ENCODE data around the gene NAV2. TPM values are rescaled to one million over a fixed set of nuclear protein-coding genes. Genes with fewer than 3 reads are reported as not detected.

The NAV2 gene
- polyA plus RNA-seq, 1 donor (not counting 4 experiments of a cell fraction or from before 2014, with no cell fraction given) = 4.0 TPM

GRCh38 chr11:20000022-20000350 is 287.3 kb downstream of the NAV2 start:
- peaks cover 18% of the 10 kb centered on the region for H3K4me1 ChIP-seq (ENCODE audit: control insufficient read depth, extremely low read depth, insufficient read depth, low read length)

GRCh38 chr11:20000351-20001134 is 287.9 kb downstream of the NAV2 start:
- H3K79me2 ChIP-seq (ENCODE audit: control insufficient read depth, insufficient read depth, low read length) = no peaks in the 10 kb centered on the region
- no peaks in the 10 kb centered on the region for H4K20me1 ChIP-seq (ENCODE audit: control insufficient read depth, extremely low read depth, insufficient read depth, low read length)
- H3K27ac ChIP-seq (ENCODE audit: control insufficient read depth, insufficient read depth, low read length) = no peak overlapping the region
- H2AFZ ChIP-seq (ENCODE audit: control insufficient read depth, low read length) = no peak overlapping the region
- H3K4me2 ChIP-seq (ENCODE audit: control insufficient read depth, extremely low read depth, insufficient read depth, low read depth, low read length) = no peak overlapping the region
- no peak overlapping the region for H3K4me3 ChIP-seq (ENCODE audit: control insufficient read depth in 2 of 3, extremely low read depth in 1 of 3, insufficient read depth in 2 of 3, low read depth in 1 of 3, low read length in 3 of 3)
- H3K9me3 ChIP-seq (ENCODE audit: control insufficient read depth, low read depth, low read length) = no peaks in the 10 kb centered on the region
- H3K4me1 ChIP-seq (ENCODE audit: control insufficient read depth, extremely low read depth, insufficient read depth, low read length) = peaks cover 13% of the 10 kb centered on the region
- H3K9me1 ChIP-seq (ENCODE audit: control insufficient read depth, extremely low read depth, insufficient read depth, low read length) = no peaks in the 10 kb centered on the region
- dilution Hi-C loops (cut with MboI; ENCODE audit: extremely low pct_ligation_motif_present, low sequenced_read_pairs) = no loop called here
- no peak for DNase-seq (ENCODE audit: low read depth, low spot score)
- H3K36me3 ChIP-seq (ENCODE audit: control insufficient read depth in 2 of 2, extremely low read depth in 1 of 2, insufficient read depth in 2 of 2, low read length in 2 of 2) = no peaks in the 10 kb centered on the region
- TF ChIP-seq CTCF (optimal IDR thresholded peaks at IDR 0.05 in 1 of 3, IDR thresholded peaks at IDR 0.05 in 1 of 3, conservative IDR thresholded peaks at IDR 0.05 in 1 of 3; ENCODE audit: extremely low read depth in 1 of 3, insufficient read depth in 2 of 3, low read length in 3 of 3) (no peak), EZH2 (IDR thresholded peaks at IDR 0.05; ENCODE audit: low read length) (no peak)
- no peak overlapping the region for H3K9ac ChIP-seq (ENCODE audit: control insufficient read depth, extremely low read depth, insufficient read depth, low read length)
- FAIRE-seq = no peak
- no peaks in the 10 kb centered on the region for H3K27me3 ChIP-seq (ENCODE audit: control insufficient read depth, extremely low read depth, insufficient read depth, low read length)

More at GRCh38 chr11:20000022-20000350, 287.3 kb downstream of the NAV2 start:
- no peak for TF ChIP-seq CTCF (optimal IDR thresholded peaks at IDR 0.05 in 1 of 3, IDR thresholded peaks at IDR 0.05 in 1 of 3, conservative IDR thresholded peaks at IDR 0.05 in 1 of 3; ENCODE audit: extremely low read depth in 1 of 3, insufficient read depth in 2 of 3, low read length in 3 of 3)
- TF ChIP-seq EZH2 (IDR thresholded peaks at IDR 0.05; ENCODE audit: low read length) = no peak
- Histone ChIP-seq H3K79me2 (ENCODE audit: control insufficient read depth, insufficient read depth, low read length) (no peaks in the 10 kb centered on the region), H3K4me2 (ENCODE audit: control insufficient read depth, extremely low read depth, insufficient read depth, low read depth, low read length) (no peak overlapping the region), H3K4me3 (ENCODE audit: control insufficient read depth in 2 of 3, extremely low read depth in 1 of 3, insufficient read depth in 2 of 3, low read depth in 1 of 3, low read length in 3 of 3) (no peak overlapping the region), H3K9me3 (ENCODE audit: control insufficient read depth, low read depth, low read length) (no peaks in the 10 kb centered on the region), H3K36me3 (ENCODE audit: control insufficient read depth in 2 of 2, extremely low read depth in 1 of 2, insufficient read depth in 2 of 2, low read length in 2 of 2) (no peaks in the 10 kb centered on the region), H3K27ac (ENCODE audit: control insufficient read depth, insufficient read depth, low read length) (no peak overlapping the region), H3K27me3 (ENCODE audit: control insufficient read depth, extremely low read depth, insufficient read depth, low read length) (no peaks in the 10 kb centered on the region), H3K9ac (ENCODE audit: control insufficient read depth, extremely low read depth, insufficient read depth, low read length) (no peak overlapping the region), H2AFZ (ENCODE audit: control insufficient read depth, low read length) (no peak overlapping the region), H4K20me1 (ENCODE audit: control insufficient read depth, extremely low read depth, insufficient read depth, low read length) (no peaks in the 10 kb centered on the region), H3K9me1 (ENCODE audit: control insufficient read depth, extremely low read depth, insufficient read depth, low read length) (no peaks in the 10 kb centered on the region)
- no peak for DNase-seq (ENCODE audit: low read depth, low spot score)
- dilution Hi-C loops (cut with MboI; ENCODE audit: extremely low pct_ligation_motif_present, low sequenced_read_pairs) = no loop called here
- FAIRE-seq = no peak
